HL-60/S4 (cell line): ENCODE measurements around the gene BTBD9.

Experiments
- in situ Hi-C: fragments of 300-500 bp; cut with MboI; formaldehyde crosslinking; loops from 2 replicates; pipeline ENCODE4 v1.14.3; 2022; ENCODE audit warnings: low sequenced_read_pairs

BTBD9 gene

GRCh38 chr6:38269461-38270172 lies 370.1 kb downstream of the BTBD9 start:
- in situ Hi-C loops = no loop called here

GRCh38 chr6:38268342-38268741 lies 371.4 kb downstream of the BTBD9 start:
- in situ Hi-C loops = no loop called here

GRCh38 chr6:38266921-38267354 lies 372.8 kb downstream of the BTBD9 start:
- in situ Hi-C loops = no loop called here

- in situ Hi-C loops = no loop called here
Observed at GRCh38 chr6:38264605-38265004, 375.1 kb downstream of the BTBD9 start.

GRCh38 chr6:38262609-38263008 lies 377.1 kb downstream of the BTBD9 start:
- in situ Hi-C loops = no loop called here

GRCh38 chr6:38262026-38262425 lies 377.7 kb downstream of the BTBD9 start:
- in situ Hi-C loops = no loop called here

- in situ Hi-C loops = no loop called here
Observed at GRCh38 chr6:38261626-38262025, 378.1 kb downstream of the BTBD9 start.

GRCh38 chr6:38259736-38260135 lies 380.0 kb downstream of the BTBD9 start:
- in situ Hi-C loops = no loop called here

- in situ Hi-C loops = no loop called here
Observed at GRCh38 chr6:38248500-38249234, 391.1 kb downstream of the BTBD9 start.

GRCh38 chr6:38245295-38245694 lies 394.4 kb downstream of the BTBD9 start:
- in situ Hi-C loops = no loop called here

- in situ Hi-C loops = no loop called here
Observed at GRCh38 chr6:38244869-38245268, 394.9 kb downstream of the BTBD9 start.

- in situ Hi-C loops = no loop called here
Observed at GRCh38 chr6:38241200-38241871, 398.4 kb downstream of the BTBD9 start.

GRCh38 chr6:38239719-38240451 lies 399.8 kb downstream of the BTBD9 start:
- in situ Hi-C loops = no loop called here

- in situ Hi-C loops = no loop called here
Observed at GRCh38 chr6:38236631-38237030, 403.1 kb downstream of the BTBD9 start.

- in situ Hi-C loops = no loop called here
Observed at GRCh38 chr6:38234934-38235682, 404.6 kb downstream of the BTBD9 start.

- in situ Hi-C loops = no loop called here
Observed at GRCh38 chr6:38234141-38234540, 405.6 kb downstream of the BTBD9 start.

GRCh38 chr6:38233161-38233791 lies 406.5 kb downstream of the BTBD9 start:
- in situ Hi-C loops = no loop called here

- in situ Hi-C loops = no loop called here
Observed at GRCh38 chr6:38225766-38226165, 414.0 kb downstream of the BTBD9 start.

GRCh38 chr6:38221251-38221650 lies 418.5 kb downstream of the BTBD9 start:
- in situ Hi-C loops = no loop called here
